Activated naive CD4-positive, alpha-beta T cell treated with anti-CD3 and anti-CD28 coated beads, Interleukin-2, amount 50 U/mL, for 24 hours (primary cell): ENCODE measurements around the gene NELFCD.
A peak's percentile ranks its signal among the peaks of the same experiment; 100 is the strongest.
"Not testable (repeated sequence)": the region's sequence is repeated elsewhere in the genome, so short reads cannot be mapped to it uniquely, and the experiment has no call there.

Experiments used
- H3K27ac Mint-ChIP-seq: one replicate; pipeline ENCODE4 v1.8.0; 2021; ENCODE audit warnings: mild to moderate bottlenecking, mixed read lengths
- H3K27me3 Mint-ChIP-seq: one replicate; pipeline ENCODE4 v1.8.0; 2021; ENCODE audit warnings: mixed read lengths
- H3K36me3 Mint-ChIP-seq: one replicate; pipeline ENCODE4 v1.8.0; 2021; ENCODE audit warnings: mixed read lengths
- H3K4me1 Mint-ChIP-seq: one replicate; pipeline ENCODE4 v1.8.0; 2021; ENCODE audit warnings: mixed read lengths
- H3K4me3 Mint-ChIP-seq: one replicate; pipeline ENCODE4 v1.8.0; 2021; ENCODE audit warnings: mild to moderate bottlenecking, mixed read lengths
- H3K9me3 Mint-ChIP-seq: one replicate; pipeline ENCODE4 v1.8.0; 2021; ENCODE audit warnings: mixed read lengths

Gene NELFCD

DNA sequence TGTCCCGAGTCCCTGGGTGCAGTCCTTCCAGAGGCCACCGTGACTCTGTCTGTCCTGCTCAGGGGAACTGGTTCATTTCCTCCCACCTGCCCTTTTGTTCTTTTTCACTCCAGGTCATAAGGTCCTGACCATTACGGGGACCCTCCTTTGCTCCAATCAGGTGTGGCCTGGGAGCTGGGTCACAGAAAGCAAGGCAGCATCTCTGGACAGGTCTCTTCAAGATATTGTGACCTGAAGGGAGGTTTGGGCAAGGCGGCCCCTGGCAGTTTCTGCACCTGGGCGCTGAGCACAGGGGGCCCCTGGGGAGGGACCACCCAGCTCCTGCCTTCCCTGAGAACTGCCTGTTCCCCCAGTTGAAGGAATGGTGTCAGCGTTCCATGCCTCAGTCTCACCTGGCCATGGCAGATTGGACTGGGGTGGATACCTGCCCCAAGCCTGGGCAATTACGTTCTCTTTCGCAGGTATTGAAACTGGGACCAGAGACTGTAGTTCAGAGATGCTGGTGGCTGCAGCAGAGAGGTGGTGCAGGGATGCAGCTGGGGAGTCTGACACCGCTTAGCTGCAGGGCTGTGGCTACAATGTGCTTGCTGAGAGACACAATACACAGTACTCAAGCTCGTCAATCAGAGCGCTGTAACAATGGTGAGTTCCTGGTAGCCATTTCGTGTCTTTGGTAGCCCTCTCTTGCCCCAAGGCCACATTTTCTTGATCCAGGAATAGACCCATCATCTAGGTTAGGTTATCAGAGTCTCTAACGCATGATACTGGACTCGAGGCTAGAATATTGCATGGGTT lies 15.6 kb upstream of the NELFCD start:
- no peaks in the 10 kb centered on the region for H3K9me3 Mint-ChIP-seq
- H3K27me3 Mint-ChIP-seq = peaks cover 2% of the 10 kb centered on the region
- no peak overlapping the region for H3K4me3 Mint-ChIP-seq
- no peaks in the 10 kb centered on the region for H3K36me3 Mint-ChIP-seq
- no peaks in the 10 kb centered on the region for H3K4me1 Mint-ChIP-seq
- H3K27ac Mint-ChIP-seq = no peak overlapping the region

DNA sequence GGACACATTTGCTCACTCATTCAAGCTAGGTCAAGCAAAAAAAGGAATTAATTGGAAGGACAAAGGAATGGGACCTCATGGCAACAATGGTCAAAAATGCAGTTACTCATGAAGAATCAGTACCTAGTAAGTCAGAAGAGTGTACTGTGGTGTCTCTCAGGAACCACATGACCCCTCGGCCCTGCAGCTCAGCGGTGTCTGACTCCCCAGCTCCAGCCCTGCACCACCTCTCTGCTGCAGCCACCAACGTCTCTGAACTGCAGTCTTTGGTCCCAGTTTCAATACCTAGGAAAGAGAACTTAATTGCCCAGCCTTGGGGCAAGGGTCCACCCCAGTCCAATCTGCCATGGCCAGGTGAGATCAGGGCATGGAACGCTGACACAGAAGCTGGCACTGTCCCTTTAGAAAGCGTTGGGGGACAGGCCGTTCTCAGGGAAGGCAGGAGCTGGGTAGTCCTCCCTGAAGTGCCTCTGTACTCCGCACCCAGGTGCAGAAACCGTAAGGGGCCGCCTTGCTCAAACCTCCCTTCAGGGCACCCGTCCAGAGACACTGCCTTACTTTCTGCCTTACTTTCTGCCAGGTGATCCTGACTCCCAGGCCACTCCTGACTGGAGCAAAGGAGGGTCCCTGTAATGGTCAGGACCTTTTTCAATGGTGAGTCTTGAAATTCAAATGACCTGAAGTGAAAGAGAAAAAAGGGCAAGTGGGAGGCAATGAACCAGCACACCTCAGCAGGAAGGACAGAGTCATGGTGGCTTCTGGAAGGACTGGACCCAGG lies 13.2 kb upstream of the NELFCD start:
- Mint-ChIP-seq H3K36me3 (no peaks in the 10 kb centered on the region), H3K27ac (no peak overlapping the region), H3K4me3 (no peak overlapping the region), H3K27me3 (peaks cover 2% of the 10 kb centered on the region), H3K4me1 (no peaks in the 10 kb centered on the region), H3K9me3 (no peaks in the 10 kb centered on the region)

DNA sequence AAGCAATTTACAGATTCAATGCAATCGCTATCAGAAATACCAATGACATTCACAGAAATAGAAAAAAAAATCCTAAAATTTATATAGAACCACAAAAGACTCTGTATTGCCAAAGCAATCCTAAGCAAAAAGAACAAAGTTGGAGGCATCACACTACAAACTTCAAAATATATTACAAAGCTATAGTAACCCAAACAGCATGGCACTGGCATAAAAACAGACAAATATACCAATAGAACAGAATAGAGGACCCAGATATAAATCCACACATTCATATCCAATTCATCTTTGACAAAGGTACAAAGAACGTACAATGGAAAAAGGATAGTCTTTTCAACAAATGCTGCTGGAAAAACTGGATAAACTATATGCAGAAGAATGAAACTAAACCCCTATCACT lies 11.6 kb upstream of the NELFCD start:
- H3K27ac Mint-ChIP-seq = no peak overlapping the region

DNA sequence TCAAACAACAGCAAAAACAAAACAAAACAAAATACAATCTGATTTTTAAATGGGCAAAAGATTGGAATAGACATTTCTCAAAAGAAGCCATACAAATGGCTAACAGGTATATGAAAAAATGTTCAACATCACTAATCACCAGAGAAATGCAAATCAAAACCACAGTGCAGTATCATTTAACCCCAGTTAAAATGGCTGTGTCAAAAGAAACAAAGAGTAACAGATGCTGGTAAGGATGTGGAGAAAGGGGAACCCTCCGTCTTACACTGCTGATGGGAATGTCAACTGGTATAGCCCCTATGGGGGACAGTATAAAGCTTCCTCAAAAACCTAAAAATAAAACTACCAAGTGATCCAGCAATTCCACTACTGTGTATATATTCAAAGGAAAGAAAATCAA lies 10.9 kb upstream of the NELFCD start:
- Mint-ChIP-seq H3K36me3 (peaks cover 1% of the 10 kb centered on the region), H3K4me3 (no peak overlapping the region), H3K4me1 (no peaks in the 10 kb centered on the region), H3K9me3 (no peaks in the 10 kb centered on the region), H3K27ac (no peak overlapping the region), H3K27me3 (peaks cover 2% of the 10 kb centered on the region)

More for the DNA sequence above, 11.6 kb upstream of the NELFCD start:
- H3K4me1 Mint-ChIP-seq = no peaks in the 10 kb centered on the region
- no peaks in the 10 kb centered on the region for H3K36me3 Mint-ChIP-seq
- peaks cover 2% of the 10 kb centered on the region for H3K27me3 Mint-ChIP-seq
- H3K9me3 Mint-ChIP-seq = no peaks in the 10 kb centered on the region
- H3K4me3 Mint-ChIP-seq = no peak overlapping the region

DNA sequence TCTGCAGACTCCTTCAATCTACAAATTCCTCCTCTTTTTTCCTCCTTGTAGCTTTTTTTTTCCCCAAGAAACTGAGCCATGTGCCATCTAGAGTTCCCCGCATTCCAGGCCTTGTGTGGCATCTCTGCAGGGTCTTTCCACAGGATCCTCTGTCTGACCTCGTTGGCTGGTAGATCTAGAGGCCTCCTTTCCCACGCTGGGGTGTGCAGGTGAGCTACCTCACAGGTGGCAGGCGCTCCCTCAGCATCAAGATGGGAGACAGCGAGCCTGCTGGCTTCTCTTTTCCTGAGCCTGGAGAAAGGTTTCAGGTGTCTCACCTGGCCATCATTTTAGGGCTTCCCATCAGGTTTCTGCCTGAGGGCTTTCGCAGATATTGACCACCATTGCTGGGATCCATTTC lies 9.6 kb upstream of the NELFCD start:
- Mint-ChIP-seq H3K4me1 (no peaks in the 10 kb centered on the region), H3K9me3 (peaks cover 1% of the 10 kb centered on the region), H3K36me3 (peaks cover 3% of the 10 kb centered on the region), H3K4me3 (no peak overlapping the region), H3K27me3 (peaks cover 2% of the 10 kb centered on the region), H3K27ac (no peak overlapping the region)

DNA sequence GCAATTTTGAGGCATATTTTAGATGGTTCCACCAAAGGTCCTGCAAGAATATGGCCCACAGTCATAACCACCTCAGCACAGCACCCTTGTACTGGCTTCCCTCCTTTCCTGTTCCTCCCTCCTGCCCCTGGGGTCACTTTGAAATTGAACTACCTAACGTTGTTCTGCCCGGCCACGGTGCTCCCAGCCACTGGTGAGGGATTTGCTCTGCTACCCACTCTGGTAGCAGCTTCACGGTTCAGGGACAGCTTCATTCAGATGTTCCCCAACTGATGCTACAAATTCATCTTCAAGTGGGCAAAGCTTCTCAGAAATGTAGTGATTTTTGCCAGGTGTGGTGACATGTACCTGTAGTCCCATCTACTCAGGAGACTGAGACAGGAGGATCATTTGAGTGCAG lies 7.9 kb upstream of the NELFCD start:
- Mint-ChIP-seq H3K27me3 (peaks cover 2% of the 10 kb centered on the region), H3K9me3 (peaks cover 6% of the 10 kb centered on the region), H3K27ac (no peak overlapping the region), H3K4me3 (no peak overlapping the region), H3K36me3 (peaks cover 3% of the 10 kb centered on the region), H3K4me1 (no peaks in the 10 kb centered on the region)

DNA sequence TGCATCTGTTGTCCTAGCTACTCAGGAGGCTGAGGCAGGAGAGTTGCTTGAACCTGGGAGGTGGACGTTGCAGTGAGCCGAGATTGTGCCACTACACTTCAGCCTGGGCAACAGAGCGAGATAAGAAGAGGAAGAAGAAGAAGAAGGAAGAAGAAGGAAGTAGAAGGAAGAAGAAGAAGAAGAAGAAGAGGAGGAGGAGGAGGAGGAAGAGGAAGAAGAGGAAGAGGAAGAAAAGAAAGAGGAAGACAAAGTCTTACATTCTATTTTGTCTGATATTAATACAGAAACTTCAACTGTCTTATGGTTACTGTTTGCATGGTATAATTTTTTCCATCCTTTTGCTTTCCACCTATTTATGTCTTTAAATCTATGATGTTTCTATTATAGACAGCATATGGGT lies 7.2 kb upstream of the NELFCD start:
- H3K4me3 Mint-ChIP-seq = no peak overlapping the region
- H3K4me1 Mint-ChIP-seq = no peaks in the 10 kb centered on the region
- H3K9me3 Mint-ChIP-seq = peaks cover 6% of the 10 kb centered on the region
- H3K36me3 Mint-ChIP-seq = peaks cover 3% of the 10 kb centered on the region
- H3K27ac Mint-ChIP-seq = no peak overlapping the region
- H3K27me3 Mint-ChIP-seq = no peaks in the 10 kb centered on the region

DNA sequence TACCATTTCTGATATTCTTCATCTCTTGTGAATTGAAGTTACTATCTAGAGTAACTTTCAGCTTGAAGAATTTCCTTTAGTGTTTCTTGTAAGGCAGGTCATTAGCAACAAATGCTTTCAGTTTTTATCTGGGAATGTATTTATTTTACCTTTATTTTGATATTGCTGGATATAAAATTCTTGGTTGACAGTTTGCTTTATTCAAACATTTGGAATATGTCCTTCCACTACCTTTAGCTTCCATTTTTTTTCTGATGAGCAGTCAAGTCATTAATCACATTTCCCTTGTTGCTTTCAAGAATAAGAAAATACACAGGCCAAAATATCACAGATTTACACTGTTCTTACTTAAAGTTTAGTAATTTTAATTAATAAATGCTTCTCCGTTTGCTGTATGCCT lies 5.7 kb upstream of the NELFCD start:
- Mint-ChIP-seq H3K4me1 (no peaks in the 10 kb centered on the region), H3K27ac (no peak overlapping the region), H3K27me3 (no peaks in the 10 kb centered on the region), H3K36me3 (peaks cover 3% of the 10 kb centered on the region), H3K9me3 (peaks cover 6% of the 10 kb centered on the region), H3K4me3 (no peak overlapping the region)

DNA sequence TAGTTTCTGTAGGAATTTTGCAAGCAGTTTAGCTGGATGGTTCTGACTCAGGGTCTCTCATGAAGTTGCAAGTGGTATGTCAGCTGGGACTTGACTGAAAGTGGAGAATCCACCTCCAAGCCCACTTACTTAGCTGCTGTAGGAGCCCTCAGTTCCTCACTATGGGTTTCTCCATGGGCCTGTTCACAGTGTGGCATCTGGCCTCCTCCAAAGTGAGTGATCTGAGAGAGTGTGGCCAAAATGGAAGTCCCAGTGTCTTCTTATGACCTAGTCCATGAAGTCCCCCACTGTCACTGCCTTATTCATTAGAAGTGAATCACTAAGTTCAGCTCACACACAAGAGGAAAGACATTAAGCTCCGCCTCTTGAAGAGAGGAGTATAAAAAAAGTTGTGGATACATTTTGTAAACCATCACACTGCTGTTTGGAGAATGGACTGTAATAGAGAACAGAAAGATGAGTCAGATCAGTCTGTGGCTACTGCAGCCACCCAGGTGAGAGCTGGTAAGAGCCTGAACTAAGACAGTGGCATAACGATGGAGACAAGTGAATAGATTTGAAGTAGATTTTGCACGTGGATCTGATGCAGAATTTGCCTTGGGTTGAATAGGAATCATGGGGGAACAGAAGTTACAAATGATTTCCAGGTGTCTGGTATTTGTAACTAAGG lies 4.9 kb upstream of the NELFCD start:
- H3K27ac Mint-ChIP-seq = no peak overlapping the region
- H3K4me1 Mint-ChIP-seq = no peaks in the 10 kb centered on the region
- H3K9me3 Mint-ChIP-seq = peaks cover 6% of the 10 kb centered on the region
- H3K36me3 Mint-ChIP-seq = peaks cover 3% of the 10 kb centered on the region
- no peak overlapping the region for H3K4me3 Mint-ChIP-seq
- no peaks in the 10 kb centered on the region for H3K27me3 Mint-ChIP-seq

DNA sequence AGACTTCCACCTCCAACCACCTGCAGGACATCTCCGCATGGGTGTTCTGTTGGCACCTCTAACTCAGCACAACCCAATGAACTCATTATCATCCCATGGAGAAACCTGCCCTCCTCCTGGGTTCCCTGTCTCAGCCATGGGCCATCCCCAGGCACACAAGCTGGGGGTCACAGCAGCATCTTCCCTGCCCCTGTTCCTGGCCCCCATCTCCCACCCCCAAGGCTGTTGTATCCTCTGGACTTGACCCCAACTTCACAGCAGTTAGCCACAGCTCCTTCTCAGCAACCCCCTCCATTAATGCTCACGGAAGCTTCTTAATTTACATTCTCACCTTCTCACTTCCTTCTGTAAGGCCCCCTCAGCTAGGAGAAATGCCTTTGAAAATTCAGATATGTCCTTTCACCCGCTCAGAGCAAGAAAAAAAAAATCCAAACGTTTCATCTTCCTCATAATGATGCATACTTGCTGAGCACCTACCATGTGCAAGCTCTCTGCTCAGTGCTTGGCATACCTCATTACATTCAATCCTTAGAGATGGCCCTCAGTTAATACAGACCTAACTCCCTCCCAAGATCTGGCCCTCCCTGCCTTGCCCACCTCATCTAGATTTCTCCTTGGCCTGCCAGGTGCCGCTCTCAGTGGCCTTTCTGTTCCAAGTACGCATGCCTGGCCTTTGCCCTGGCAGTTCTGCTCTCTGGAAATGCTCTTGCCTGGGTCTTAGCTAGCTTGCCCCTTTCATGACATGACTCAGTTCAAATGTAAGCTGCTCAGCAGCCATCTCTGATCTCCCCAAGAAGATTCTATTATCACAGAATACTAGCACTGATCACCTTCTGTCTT lies 2.5 kb upstream of the NELFCD start:
- Mint-ChIP-seq H3K9me3 (peaks cover 6% of the 10 kb centered on the region), H3K27ac (no peak overlapping the region), H3K4me3 (no peak overlapping the region), H3K27me3 (no peaks in the 10 kb centered on the region), H3K4me1 (peaks cover 13% of the 10 kb centered on the region), H3K36me3 (peaks cover 6% of the 10 kb centered on the region)

DNA sequence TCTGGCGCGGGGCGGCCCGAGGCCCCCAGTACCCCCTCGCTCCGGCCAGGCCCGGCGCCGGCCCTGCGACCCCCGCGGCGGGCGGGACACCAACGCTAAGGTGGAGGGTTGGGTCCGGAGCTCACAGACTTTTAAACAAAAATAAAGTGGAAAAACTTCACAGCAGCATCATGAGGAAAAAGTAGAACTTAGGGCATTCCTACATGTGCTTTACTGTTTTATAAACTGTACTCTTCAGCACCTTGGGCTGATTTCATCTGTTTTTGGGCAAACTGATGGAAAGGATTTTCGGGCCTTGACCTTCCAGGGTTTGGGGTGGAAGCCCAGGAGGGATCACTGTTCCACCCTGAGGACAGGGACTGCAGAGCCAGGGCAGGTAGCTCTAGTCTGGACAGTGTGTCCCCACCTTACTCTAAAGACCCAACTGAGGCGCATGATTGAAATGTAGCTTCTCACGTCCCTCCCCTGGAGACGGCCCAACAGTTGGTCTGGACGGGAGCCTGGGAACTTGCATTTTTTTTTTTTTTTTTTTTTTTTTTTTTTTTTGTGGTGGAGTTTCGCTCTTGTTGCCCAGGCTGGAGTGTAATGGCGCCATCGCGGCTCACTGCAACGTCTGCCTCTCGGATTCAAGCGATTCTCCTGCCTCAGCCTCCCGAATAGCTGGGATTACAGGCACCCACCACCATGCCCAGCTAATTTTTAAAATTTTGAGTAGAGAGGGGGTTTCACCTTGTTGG lies 740 bp downstream of the NELFCD start:
- Mint-ChIP-seq H3K27ac (peak overlapping the region; percentile 92), H3K4me3 (peak overlapping the region; percentile 94), H3K27me3 (no peaks in the 10 kb centered on the region), H3K4me1 (peaks cover 42% of the 10 kb centered on the region), H3K9me3 (peaks cover 1% of the 10 kb centered on the region), H3K36me3 (peaks cover 8% of the 10 kb centered on the region)

DNA sequence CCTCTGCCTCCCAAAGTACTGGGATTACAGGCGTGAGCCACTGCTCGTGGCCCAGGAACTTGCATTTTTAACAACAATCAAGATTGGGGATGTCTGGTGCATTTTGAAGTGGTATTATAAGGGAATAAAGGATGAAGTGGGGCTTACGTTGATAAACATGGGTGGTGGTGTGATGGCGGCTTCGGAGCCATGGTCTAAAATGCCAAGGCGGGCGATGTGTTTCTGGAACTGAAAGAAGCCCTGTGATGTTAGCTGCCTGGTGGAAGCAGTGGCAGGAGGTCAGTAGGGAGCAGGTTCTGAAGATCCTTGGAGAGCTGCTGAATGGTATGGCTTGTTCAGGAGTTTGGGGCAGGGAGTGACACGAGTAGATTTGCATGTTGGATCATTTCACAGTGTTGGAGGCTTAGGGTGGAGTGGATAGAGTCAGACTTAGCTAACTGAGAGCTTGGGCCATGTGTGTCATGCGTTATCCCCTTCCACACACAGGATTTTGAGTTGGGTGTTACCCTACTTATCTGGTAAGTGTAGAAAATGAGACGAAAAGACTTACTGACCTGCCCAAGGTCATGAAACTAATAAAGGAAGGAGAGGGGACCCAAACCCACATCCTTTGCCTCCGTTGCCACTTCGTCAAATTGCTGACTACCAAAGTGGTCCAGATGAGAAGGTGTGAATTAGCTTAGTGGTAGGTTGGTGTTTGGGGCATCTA lies 1.5 kb downstream of the NELFCD start:
- Mint-ChIP-seq H3K9me3 (no peaks in the 10 kb centered on the region), H3K27ac (peak overlapping the region; percentile 87), H3K4me3 (peak overlapping the region; percentile 94), H3K27me3 (no peaks in the 10 kb centered on the region), H3K36me3 (peaks cover 8% of the 10 kb centered on the region), H3K4me1 (peaks cover 45% of the 10 kb centered on the region)

DNA sequence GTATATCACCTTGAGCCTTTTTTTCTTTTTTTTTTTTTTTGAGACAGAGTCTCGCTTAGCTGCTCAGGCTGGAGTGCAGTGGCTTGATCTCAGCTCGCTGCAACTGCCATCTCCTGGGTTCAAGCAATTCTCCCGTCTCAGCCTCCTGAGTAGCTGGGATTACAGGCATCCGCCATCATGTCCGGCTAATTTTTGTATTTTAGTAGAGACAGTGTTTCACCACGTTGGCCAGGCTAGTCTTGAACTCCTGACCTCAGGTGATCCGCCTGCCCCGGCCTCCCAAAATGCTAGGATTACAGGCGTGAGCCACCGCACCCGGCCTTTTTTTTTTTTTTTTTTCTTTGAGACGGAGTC lies 2.0 kb downstream of the NELFCD start:
- H3K27me3 Mint-ChIP-seq, H3K36me3 Mint-ChIP-seq, H3K9me3 Mint-ChIP-seq, H3K27ac Mint-ChIP-seq: not testable (repeated sequence)
- Mint-ChIP-seq H3K4me3 (peak overlapping the region; percentile 94), H3K4me1 (peaks cover 45% of the 10 kb centered on the region)

DNA sequence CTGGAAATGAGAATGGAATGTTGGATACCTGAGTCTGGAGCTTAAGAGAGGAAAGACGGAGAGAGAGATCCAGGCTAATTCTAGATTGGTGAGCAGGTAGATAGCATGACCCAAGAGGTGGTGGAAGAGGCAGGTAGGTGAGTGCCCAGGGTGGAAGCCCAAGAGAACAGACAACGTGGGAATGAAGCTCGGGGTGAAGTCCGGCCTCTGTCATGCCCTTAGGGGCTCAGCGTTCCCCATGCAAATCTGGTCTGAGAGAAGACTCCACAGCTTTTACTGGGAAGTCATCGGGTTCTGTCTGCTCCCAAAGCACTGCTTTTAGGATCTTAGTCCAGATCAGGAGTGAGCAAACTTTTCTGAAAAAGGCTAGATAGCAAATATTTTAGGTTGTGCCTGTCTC lies 3.6 kb downstream of the NELFCD start:
- Mint-ChIP-seq H3K27me3 (no peaks in the 10 kb centered on the region), H3K36me3 (peaks cover 15% of the 10 kb centered on the region), H3K27ac (peak overlapping the region; percentile 42), H3K9me3 (no peaks in the 10 kb centered on the region), H3K4me1 (peaks cover 45% of the 10 kb centered on the region), H3K4me3 (peak overlapping the region; percentile 32)
